Measurements from ENCODE around the gene MAMDC4. TPM values are rescaled to one million over a fixed set of nuclear protein-coding genes. Genes with fewer than 3 reads are reported as not detected.
A peak's percentile ranks its signal among the peaks of the same experiment; 100 is the strongest.

Gene MAMDC4
- total RNA-seq, 6 experiments from 2014 or later, result 2.3 to 3.4 (median 3.0) TPM

- no peak for TF ChIP-seq CTCF (IDR thresholded peaks at IDR 0.05)
- H3K9me3 Mint-ChIP-seq, result no peaks in the 10 kb centered on the region; the same call in 1 of the 2 replicates
- H3K4me3 Mint-ChIP-seq, result peak overlapping the region; percentile 96
- peaks cover 29% of the 10 kb centered on the region for H3K27me3 Mint-ChIP-seq (ENCODE audit: insufficient read depth)
- DNase-seq, result no peak
- H3K27ac Mint-ChIP-seq, result peak overlapping the region; percentile 88
- H3K4me1 Mint-ChIP-seq (ENCODE audit: low read depth), result peaks cover 9% of the 10 kb centered on the region; the same call in 1 of the 2 replicates
- H3K36me3 Mint-ChIP-seq (ENCODE audit: low read depth), result no peaks in the 10 kb centered on the region
These were observed 1.9 kb upstream of the MAMDC4 start for GRCh38 chr9:136849960-136850865.

- Mint-ChIP-seq H3K27ac (no peak overlapping the region), H3K4me3 (peak overlapping the region; percentile 28; the same call in 1 of the 2 replicates), H3K4me1 (ENCODE audit: low read depth) (peaks cover 9% of the 10 kb centered on the region; the same call in 1 of the 2 replicates), H3K9me3 (no peaks in the 10 kb centered on the region; the same call in 1 of the 2 replicates), H3K27me3 (ENCODE audit: insufficient read depth) (peaks cover 29% of the 10 kb centered on the region), H3K36me3 (ENCODE audit: low read depth) (no peaks in the 10 kb centered on the region)
- DNase-seq, result no peak
- no peak for TF ChIP-seq CTCF (IDR thresholded peaks at IDR 0.05)
These were observed 1.0 kb upstream of the MAMDC4 start for GRCh38 chr9:136850866-136851775.

- Mint-ChIP-seq H3K4me3 (no peak overlapping the region), H3K27ac (no peak overlapping the region), H3K27me3 (ENCODE audit: insufficient read depth) (peaks cover 20% of the 10 kb centered on the region), H3K36me3 (ENCODE audit: low read depth) (no peaks in the 10 kb centered on the region), H3K9me3 (no peaks in the 10 kb centered on the region; the same call in 1 of the 2 replicates), H3K4me1 (ENCODE audit: low read depth) (peaks cover 9% of the 10 kb centered on the region; the same call in 1 of the 2 replicates)
- TF ChIP-seq CTCF (IDR thresholded peaks at IDR 0.05), result no peak
- DNase-seq, result no peak
These were observed 784 bp downstream of the MAMDC4 start for GRCh38 chr9:136852664-136853595.

GRCh38 chr9:136853596-136854112, 1.5 kb downstream of the MAMDC4 start:
- H3K36me3 Mint-ChIP-seq (ENCODE audit: low read depth), result no peaks in the 10 kb centered on the region
- H3K4me3 Mint-ChIP-seq, result no peak overlapping the region
- peaks cover 18% of the 10 kb centered on the region; the same call in 1 of the 2 replicates for H3K27me3 Mint-ChIP-seq (ENCODE audit: insufficient read depth)
- no peak for TF ChIP-seq CTCF (IDR thresholded peaks at IDR 0.05)
- peaks cover 9% of the 10 kb centered on the region; the same call in 1 of the 2 replicates for H3K4me1 Mint-ChIP-seq (ENCODE audit: low read depth)
- H3K27ac Mint-ChIP-seq, result no peak overlapping the region
- H3K9me3 Mint-ChIP-seq, result no peaks in the 10 kb centered on the region
- no peak for DNase-seq

Data from HFFc6 (cell line).